GM19395 (cell line): ENCODE measurements around the gene GH1.
"Not testable (repeated sequence)": the region's sequence is repeated elsewhere in the genome, so short reads cannot be mapped to it uniquely, and the experiment has no call there.

Experiments
- ATAC-seq: cut with Tn5 transposase; IDR thresholded peaks from one replicate; pipeline ENCODE4 v1.9.1; 2021; ENCODE audit warnings: mild to moderate bottlenecking, moderate library complexity; ENCODE audit not compliant: unreplicated experiment

GH1 gene

GRCh38 chr17:63901971-63902370, 16.7 kb downstream of the GH1 start:
- ATAC-seq = not testable (repeated sequence)

DNA sequence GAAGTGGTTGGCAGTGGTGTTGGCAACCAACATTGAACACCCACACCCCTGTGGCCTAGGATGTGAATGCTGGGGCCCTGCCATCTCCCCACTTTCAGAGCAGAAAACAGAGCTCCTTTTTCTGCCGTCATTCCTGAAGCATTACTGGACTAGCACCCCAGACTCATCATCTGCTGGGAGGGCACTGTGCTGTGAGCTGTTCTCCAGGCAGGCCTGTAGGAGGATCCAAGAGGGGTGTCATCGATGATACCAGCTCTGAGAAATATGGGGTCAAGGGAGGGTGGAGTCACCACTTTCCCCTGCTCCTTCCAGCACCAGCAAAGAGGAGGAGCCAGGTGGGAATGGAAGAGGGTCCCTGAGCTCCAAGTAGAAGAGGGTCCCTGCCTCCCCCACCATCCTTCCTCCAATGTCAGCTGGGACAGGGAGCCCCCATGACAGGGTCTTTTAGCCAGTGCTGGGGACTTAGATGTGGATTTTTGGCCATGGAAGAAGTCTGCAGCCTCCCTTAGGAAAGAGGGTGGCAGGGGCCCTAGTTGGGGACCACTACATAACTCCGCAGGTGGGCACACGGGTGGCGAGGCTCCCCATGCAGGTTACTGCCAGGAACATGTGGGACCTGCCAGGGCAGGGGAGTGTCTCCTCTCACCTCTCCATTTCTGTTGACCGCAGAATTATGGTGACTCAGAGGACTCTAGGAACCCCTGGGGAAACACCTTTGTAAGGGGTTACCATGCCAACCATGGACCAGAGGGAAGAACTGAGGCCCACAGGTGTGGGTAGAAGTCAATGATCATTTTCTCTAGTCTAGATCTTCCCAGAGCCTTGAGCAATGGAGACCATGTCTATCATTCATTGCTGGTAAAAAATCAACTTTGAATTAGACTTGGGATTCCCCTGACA, 19.5 kb downstream of the GH1 start:
- ATAC-seq = not testable (repeated sequence)

DNA sequence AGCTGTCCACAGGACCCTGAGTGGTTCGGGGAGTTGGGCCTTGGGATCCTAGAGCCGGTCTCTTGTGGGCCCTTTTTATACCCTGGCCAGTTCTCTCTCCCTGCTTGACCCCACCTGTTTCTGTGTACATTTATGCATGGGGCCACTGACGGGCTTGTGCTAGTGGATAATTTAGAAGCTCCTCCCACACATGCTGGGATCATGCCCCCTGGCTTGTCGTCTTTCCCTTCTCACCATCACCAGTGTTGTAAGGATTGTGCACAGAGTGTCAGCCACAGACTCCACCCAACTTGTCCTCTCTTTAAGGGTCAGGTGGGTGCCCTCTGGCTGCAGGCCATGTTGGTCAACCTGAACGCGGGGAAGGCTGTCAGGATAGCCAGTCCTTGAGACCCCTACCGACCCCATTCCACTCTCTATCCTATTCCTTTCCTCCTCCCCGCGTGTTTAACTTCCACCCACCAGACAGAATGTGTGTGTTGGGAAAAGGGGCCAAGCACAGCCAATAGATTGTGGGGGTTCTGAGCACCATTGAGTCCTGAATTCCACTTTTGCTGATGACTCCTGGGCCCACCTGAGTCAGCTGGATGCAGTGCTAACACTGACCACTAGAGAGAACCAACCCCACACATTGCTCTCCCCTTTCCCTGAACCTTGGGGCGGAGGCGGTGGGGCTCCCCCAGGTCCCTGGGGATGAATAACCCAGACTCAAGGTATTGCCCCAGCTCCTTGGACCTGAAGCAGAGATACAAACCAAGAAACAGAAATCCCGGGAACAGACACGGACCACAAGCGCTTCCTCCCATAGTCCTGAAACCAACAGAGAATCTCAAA, 21.9 kb downstream of the GH1 start, which contains the start of gene CSH1:
CSH1 (minus strand) TSS at position 51 of the 831 bp plus-strand sequence. CDS start 63 bp downstream, outside the sequence.
- ATAC-seq = not testable (repeated sequence)

DNA sequence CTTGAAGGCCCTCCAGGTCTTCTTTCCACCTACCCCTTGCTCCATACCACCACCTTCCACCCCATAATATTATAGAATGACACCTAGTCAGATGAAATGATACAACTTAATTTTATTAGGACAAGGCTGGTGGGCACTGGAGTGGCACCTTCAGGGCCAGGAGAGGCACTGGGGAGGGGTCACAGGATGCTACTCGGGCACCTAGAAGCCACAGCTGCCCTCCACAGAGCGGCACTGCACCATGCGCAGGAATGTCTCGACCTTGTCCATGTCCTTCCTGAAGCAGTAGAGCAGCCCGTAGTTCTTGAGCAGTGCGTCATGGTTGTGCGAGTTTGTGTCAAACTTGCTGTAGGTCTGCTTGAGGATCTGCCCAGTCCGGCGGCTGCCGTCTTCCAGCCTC, 23.8 kb downstream of the GH1 start:
- ATAC-seq = not testable (repeated sequence)

GRCh38 chr17:63894021-63894420, 24.6 kb downstream of the GH1 start:
- not testable (repeated sequence) for ATAC-seq

GRCh38 chr17:63892316-63893037, 26.2 kb downstream of the GH1 start:
- ATAC-seq = not testable (repeated sequence)

GRCh38 chr17:63889026-63889848, 29.4 kb downstream of the GH1 start:
- ATAC-seq = not testable (repeated sequence)

DNA sequence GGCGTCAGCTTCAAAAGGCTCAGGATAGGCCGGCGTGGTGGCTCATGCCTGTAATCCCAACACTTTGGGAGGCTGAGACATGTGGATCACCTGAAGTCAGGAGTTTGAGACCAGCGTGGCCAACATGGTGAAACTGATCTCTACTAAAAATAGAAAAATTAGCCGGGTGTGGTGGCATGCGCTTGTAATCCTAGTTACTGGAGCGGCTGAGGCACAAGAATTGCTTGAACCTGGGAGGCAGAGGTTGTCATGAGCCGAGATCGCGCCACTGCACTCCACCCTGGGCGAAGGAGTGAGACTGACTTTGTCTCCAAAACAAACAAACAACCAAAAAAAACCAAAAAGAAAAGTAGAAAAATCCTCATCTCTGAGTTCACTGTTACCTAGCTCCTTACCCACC, 33.5 kb downstream of the GH1 start:
- ATAC-seq = not testable (repeated sequence)

GRCh38 chr17:63882626-63883126, 36.0 kb downstream of the GH1 start:
- not testable (repeated sequence) for ATAC-seq

- no peak for ATAC-seq
Observed at GRCh38 chr17:63881935-63882601, 36.6 kb downstream of the GH1 start, which contains the start of gene GH2. GH2 (minus strand) TSS chr17:63881944; CDS start chr17:63881801, 143 bp downstream.

DNA sequence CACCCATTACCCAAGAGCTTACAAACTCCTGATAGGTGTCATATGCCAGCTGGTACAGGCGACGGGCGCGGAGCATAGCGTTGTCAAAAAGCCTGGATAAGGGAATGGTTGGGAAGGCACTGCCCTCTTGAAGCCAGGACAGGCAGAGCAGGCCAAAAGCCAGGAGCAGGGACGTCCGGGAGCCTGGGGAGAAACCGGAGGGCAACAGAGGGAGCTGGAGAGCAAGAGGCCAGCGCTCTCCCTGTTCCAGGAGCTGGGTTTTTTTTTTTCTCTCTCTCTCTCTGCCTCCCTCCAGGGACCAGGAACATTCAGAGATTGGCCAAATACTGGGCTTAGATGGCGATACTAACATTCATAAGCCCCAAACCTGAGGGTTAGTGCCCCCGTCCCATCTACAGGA, 37.3 kb downstream of the GH1 start:
- not testable (repeated sequence) for ATAC-seq

DNA sequence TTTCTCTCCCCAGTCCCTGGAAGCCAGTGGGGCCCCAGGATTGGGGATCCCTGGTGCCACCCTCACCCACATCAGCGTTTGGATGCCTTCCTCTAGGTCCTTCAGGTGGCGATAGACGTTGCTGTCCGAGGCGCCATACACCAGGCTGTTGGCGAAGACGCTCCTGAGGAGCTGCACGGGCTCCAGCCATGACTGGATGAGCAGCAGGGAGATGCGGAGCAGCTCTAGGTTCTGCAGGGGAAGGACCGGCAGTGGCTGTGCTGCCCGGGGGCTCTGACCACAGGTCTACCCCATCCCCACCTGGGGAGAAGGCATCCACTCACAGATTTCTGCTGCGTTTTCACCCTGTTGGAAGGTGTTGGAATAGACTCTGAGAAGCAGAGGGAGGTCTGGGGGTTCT, 37.9 kb downstream of the GH1 start:
- ATAC-seq = no peak

GRCh38 chr17:63878413-63878812, 40.2 kb downstream of the GH1 start:
- not testable (repeated sequence) for ATAC-seq

- ATAC-seq = not testable (repeated sequence)
Observed at GRCh38 chr17:63874693-63875092, 43.9 kb downstream of the GH1 start.

DNA sequence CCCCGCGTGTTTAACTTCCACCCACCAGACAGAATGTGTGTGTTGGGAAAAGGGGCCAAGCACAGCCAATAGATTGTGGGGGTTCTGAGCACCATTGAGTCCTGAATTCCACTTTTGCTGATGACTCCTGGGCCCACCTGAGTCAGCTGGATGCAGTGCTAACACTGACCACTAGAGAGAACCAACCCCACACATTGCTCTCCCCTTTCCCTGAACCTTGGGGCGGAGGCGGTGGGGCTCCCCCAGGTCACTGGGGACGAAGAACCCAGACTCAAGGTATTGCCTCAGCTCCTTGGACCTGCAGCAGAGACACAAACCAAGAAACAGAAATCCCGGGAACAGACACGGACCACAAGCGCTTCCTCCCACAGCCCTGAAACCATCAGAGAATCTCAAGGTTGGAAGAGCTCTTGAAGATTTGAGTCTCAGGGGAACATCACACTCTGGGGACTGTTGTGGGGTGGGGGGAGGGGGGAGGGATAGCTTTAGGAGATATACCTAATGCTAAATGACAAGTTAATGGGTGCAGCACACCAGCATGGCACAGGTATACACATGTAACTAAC, 44.5 kb downstream of the GH1 start:
- not testable (repeated sequence) for ATAC-seq

- ATAC-seq = not testable (repeated sequence)
Observed at GRCh38 chr17:63873577-63873976, 45.1 kb downstream of the GH1 start, which contains the start of gene CSH2. CSH2 (minus strand) TSS chr17:63873677; CDS start chr17:63873614, 63 bp downstream.

GRCh38 chr17:63871646-63872365, 46.8 kb downstream of the GH1 start:
- not testable (repeated sequence) for ATAC-seq

DNA sequence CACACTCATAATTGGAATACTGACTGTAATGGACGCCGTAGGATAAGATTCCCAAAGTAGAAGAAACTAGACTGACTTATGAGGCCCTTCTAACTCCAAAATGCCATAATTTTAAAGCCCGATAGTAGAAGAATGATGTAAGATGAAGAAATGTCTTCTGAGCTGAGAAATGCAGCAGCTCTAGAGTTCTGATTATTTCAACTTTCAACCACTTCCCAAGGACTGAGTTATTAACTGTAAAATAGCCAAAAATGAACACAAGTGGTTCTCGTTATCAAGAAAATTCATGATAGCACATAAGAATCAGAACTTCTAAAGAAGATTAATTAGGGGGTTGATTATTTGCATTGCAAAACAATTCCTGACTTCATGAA, 48.4 kb downstream of the GH1 start:
- ATAC-seq = not testable (repeated sequence)
